Forelimb muscle (tissue), 1 donor: ENCODE data around the gene SENP5. TPM values are rescaled to one million over a fixed set of nuclear protein-coding genes. Genes with fewer than 3 reads are reported as not detected.
"Not testable (repeated sequence)": the region's sequence is repeated elsewhere in the genome, so short reads cannot be mapped to it uniquely, and the experiment has no call there.

ENCODE experiments used
- DNase-seq: peaks from one replicate; pipeline ENCODE4 v3.0.0-alpha.2; 2013; ENCODE audit warnings: low read depth
- polyA plus RNA-seq: library from polyadenylated mRNA; unstranded; fragments of 120-200 nt; gene quantifications from one replicate; pipeline ENCODE4 v1.2.1, GENCODE V29; 2013; ENCODE audit not compliant: insufficient read length

SENP5 gene, protein sequence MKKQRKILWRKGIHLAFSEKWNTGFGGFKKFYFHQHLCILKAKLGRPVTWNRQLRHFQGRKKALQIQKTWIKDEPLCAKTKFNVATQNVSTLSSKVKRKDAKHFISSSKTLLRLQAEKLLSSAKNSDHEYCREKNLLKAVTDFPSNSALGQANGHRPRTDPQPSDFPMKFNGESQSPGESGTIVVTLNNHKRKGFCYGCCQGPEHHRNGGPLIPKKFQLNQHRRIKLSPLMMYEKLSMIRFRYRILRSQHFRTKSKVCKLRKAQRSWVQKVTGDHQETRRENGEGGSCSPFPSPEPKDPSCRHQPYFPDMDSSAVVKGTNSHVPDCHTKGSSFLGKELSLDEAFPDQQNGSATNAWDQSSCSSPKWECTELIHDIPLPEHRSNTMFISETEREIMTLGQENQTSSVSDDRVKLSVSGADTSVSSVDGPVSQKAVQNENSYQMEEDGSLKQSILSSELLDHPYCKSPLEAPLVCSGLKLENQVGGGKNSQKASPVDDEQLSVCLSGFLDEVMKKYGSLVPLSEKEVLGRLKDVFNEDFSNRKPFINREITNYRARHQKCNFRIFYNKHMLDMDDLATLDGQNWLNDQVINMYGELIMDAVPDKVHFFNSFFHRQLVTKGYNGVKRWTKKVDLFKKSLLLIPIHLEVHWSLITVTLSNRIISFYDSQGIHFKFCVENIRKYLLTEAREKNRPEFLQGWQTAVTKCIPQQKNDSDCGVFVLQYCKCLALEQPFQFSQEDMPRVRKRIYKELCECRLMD
- polyA plus RNA-seq, result 20.9 TPM

DNA sequence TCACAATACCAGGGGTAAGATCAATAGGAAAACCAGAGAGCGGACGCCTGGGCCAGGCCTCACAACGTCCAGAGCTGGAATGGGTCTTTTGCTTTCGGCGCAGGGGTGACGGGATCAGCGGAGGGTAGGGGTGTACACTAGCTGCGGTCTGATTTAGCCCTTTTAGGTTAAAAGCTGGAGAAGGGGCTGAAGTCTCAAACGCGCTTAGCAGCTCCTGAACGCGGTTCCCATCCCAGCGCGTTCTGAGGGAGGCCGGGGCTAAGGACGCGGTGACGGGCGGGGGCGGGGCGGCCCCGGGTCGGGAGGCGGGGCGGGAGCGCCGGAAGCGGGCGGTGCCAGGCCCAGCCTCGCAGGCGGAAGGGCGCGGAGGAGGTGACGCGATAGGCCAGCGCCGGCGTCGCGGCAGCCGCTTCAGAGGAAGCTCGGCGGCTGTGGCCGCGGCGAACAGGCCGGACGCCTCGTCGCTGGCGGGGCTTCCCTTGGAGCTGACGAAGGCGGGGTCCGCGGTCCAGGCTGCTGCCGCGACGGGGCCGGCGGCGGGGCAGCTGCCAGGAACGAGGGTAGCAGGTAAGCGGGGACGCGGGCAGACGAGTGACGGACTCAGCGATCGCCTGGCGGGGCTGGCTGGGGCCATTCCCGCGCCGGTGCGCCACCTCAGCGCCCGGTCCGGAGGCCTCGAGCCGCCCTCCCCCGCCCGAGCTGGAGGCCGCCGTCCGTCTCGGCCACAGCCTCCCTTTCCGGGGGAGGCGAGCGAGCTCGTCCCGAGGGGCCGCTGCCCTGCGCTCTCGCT, at the start of gene SENP5:
Gene SENP5, plus strand, starts transcription at position 414 of the 790 bp plus-strand sequence. CDS start 17,262 bp downstream, outside the sequence.
- DNase-seq, result peak; percentile 75

DNA sequence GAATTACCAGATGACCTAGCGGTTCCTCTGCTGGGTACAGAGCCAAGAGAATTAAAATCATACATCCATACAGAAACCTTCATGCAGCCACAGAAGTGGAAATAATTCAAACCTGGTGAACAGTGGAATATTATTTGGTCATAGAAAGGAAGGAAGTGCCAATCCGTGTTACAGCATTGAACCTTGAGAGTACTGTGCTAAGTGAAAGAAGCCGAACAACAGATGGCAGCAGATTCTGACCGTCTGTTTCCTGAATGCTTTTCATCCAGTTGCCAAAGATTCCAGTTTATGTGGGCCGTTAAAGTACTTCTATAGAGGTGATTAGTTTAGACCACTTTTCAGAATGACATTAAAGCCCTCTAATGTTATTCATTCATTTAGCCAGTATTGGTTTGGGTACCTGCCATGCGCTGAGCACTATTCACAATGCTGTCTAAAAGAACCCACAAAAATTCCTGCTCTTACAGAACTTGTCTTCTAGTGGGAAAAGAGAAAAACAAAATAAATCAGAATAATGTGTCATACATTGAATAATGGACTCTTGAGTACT, 45.8 kb upstream of the SENP5 start:
- no peak for DNase-seq

DNA sequence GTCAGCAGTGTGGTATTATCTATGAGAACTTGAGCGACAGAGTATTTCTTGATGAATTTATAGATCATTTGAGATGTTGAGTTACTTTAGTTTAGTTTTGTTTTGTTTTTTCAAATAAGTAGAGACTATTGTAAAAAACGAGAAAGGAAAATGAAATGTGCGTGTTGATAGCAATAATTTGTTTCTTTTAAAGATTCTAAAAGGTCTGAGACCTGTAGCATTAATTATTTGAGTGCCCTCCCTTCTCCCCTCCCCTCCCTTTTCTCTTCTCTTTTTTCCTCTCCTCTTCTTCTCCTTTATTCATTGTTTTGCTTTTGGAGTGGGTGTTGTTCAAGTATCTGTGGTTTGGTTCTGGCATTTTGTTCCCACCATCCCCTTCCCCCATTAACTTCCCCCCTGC, 38.1 kb upstream of the SENP5 start:
- DNase-seq, result not testable (repeated sequence)

DNA sequence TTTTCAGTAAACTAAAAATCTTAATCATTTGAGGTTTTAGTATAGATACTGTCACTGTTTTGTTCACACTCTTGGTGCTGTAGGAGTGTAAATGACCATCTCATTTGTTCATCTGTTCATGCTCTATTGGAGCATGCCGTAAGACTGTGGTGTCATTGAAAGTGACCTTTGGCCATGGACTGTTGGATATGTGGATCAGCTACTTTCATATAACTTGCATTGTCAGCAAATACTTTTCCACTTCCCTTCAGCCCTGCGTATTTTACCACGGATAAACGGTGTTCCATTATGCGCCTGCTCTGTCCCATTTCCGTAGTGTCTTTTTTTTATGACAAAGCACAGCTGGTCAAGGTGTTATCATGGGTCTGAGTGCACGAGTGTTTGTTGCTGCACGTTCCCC, 32.6 kb upstream of the SENP5 start:
- no peak for DNase-seq

DNA sequence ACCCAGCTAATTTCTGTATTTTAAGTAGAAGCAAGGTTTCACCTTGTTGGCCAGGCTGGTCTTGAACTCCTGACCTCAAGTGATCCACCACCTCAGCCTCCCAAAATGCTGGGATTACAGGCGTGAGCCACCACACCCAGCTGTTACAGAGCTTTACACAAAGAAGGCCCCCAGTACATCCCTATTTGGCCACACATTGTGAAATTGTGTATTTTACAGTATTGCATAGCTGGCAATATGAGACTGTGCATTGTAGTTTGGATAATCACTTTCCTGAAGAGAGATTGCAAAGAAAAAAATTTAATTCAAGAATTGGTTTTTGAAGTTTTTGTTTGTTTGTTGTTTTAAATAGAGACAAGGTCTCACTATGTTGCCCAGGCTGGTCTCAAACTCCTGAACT, 31.1 kb upstream of the SENP5 start:
- not testable (repeated sequence) for DNase-seq

DNA sequence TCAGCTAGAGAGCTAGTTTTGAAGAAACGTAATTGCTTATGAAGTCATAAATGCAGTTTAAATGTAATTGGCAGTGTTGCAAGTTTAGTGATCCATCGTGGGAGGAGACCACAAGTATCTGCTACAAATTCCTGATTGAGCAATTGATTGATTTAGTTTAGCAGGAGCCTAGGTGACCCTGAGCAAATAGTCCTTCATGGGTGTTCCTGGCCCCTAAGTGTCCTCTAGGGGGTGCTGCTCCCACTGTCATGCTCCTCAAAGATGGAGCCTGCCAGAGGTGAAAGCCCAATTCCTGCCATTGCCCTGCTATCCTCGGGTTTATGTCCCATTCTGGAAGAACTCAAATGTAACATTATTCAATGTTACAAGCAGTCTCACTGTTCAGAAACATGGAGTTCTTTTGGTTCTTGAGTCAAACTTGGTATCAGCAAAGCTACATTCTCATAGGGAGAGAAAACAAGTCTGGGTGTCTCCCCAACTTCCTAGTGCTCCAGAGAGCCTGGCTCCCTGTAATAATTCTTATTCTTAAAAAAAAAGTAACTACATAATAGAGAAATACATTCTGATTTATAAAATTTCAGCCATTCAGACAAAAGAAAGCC, 29.8 kb upstream of the SENP5 start:
- no peak for DNase-seq

DNA sequence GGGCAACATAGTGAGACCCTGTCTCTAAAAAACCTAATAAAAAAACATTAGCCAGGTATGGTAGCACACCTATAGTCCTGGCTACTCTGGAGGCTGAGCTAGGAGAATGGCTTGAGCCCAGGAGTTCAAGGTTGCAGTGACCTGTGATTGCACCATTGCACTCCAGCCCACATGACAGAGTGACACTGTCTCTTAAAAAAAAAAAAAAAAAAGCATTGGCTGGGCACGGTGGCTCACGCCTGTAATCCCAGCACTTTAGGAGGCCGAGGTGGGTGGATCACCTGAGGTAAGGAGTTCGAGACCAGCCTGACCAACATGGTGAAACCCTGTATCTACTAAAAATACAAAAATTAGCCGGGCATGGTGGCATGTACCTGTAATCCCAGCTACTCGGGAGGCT, 28.4 kb upstream of the SENP5 start:
- not testable (repeated sequence) for DNase-seq

DNA sequence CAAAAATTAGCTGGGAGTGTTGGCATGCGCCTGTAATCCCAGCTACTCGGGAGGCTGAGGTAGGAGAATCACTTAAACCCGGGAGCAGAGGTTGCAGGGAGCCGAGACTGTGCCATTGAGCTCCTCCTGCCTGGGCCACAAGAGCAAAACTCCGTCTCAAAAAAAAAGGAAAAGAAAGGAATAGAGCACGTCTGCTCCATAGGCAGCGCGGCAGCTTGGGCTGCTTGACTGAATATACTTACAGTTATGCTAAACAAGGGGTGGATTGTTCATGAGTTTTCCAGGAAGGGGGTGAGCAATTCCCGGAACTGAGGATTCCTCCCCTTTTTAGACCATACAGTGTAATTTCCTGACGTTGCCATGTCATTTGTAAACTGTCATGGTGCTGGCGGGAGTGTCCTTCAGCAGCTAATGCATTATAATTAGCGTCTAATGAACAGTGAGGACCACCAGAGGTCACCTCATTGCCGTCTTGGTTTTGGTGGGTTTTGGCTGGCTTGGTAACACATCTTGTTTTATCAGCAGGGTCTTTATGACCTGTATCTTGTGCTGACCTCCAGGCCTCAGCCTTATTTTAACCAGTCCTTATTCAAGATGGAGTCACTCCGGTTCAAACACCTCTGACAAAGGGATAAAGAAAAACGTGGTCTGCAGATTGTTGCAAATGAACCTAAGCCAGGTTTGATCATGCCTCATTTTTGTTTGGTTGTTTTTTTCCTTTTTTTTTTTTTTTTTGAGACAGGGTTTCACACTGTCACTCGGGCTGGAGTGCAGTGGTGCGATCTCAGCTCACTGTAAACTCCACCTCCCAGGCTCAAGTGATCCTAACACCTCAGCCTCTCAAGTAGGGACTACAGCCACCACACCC, 24.9 kb upstream of the SENP5 start:
- DNase-seq, result no peak

DNA sequence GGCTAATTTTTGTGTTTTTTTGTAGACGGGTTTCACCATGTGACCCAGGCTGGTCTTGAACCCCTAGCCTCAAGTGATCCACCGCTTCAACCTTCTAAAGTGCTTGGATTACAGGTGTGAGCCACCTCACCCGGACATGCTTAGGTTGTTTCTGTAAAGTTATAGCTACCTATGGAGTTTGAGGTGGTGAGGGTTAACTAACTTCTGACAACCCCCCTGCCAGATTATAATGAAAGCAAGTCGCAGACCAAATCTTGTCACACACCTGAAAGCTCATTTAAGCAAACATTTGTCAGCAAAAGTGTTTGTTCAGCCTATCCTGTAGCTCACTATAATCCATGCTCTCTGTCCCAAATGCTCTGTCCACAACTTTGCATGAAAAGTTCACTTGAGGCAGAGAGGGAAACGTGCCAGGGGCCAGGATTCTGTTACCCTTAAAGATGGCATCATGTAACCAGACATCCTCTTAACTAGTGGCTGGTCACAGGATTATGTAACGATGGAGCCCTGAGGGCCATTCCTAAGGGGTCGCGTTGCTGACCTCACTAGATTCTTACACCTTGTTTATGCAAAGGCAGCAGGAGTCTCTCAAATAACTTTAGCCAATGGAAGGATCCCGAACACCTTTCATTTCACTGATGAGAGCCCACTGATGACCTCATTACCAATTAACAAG, 24.1 kb upstream of the SENP5 start:
- DNase-seq, result no peak

DNA sequence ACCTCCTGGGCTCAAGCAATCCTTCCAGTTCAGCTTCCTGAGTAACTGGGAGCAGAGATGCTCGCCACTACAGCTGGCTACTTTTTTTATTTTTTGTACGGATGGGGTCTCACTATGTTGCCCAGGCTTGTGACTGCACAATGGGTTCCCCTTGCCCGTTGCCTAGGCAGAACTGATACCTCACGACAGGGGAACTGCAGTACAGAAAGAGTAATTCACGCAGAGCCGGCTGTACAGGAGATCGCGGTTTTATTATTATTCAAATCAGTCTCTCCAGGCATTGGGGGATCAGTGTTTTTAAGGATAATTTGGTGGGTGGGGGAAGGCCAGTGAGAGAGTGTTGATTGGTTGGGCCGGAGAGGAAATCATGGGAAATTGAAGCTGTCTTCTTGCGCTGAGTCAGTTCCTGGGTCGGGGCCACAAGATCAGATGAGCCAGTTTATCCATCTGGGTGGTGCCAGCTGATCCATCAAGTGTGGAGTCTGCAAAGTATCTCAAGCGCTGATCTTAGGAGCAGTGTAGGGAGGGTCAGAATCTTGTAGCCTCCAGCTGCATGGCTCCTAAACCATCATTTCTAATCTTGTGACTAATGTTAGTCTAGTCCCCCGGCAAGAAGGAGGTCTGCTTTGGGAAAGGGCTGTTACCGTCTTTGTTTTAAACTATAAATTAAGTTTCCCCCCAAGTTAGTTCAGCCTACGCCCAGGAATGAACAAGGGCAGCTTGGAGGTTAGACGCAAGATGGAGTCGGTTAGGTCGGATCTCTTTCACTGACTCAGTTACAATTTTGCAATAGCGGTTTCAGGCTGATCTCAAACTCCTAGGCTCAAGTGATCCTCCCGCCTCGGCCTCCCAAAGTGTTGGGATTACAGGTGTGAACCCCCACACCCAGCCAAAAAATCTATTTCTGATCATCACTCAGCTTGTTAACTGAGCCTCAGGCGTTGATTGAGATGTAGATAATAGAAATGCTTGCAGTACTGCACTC, 23.2 kb upstream of the SENP5 start:
- not testable (repeated sequence) for DNase-seq

DNA sequence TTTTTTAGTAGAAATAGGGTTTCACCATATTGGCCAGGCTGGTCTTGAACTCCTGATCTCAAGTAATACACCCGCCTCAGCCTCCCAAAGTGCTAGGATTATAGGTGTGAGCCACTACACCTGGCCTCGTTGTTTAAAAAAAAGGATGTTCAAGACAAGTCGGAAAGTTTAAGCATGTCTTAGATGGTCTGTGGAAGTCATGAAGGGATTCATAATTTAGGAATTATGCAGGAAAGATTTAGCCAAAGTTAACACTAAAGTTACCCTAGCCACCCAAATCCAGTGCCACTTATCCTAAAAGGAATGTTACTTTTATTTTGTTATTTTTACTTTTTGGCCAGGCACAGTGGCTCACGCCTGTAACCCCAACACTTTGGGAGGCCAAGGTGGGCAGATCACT, 19.3 kb upstream of the SENP5 start:
- DNase-seq, result not testable (repeated sequence)

DNA sequence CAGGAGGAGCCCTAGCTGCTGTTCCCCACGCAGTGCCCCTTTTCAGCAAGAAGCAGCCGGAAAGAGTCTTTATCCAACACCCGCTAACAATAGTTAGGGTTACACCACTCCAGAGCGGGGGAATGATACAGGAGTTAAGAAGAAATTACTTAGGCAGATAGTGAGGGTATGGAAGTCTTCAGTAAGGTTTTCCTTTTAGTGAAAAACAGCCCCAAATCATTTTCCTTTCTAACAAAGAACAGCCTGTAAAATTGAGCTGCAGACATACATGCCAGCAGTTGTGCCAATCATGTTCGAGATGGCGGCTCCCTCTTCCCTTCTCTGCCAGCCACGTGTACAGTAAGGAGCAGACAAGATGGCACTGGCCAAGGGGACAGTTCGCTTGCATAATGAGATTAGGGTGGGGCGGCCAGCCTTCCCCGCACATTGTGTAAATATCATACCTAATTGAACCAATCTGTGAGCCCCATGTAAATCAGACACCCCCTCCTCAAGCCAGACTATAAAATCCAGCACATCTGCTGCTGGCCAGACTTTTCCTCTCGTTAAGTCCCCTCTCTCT, 18.5 kb upstream of the SENP5 start:
- no peak for DNase-seq

DNA sequence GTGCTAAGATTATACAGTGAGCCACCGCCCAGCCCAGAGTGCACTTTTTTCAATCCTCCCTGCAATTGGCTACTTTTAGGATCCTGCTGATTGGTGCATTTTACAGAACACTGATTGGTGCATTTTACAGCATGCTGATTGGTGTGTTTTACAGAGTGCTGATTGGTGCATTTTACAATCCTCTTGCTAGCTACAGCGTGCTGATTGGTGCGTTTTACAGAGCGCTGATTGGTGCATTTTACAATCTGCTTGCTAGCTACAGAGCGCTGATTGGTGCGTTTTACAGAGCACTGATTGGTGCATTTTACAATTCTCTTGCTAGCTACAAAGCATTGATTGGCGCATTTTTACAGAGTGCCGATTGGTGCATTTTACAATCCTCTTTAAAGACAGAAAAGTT, 4.7 kb upstream of the SENP5 start:
- not testable (repeated sequence) for DNase-seq

DNA sequence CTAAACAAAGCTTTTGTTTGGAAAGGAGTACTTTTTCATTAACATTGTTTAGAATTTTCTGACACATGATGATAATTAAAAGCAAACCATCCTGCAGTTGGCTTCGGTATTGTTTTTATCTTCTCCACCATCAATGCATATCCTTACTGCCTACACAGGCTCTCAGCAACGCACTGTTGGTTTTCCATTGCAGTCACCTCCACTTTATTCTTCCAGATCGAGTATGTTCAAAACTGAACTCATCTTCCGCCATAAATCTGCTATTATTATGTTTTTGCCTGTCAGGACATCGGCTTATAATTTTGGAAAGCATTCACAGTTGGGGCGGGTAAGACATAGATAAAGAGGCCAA, 589 bp upstream of the SENP5 start:
- no peak for DNase-seq

DNA sequence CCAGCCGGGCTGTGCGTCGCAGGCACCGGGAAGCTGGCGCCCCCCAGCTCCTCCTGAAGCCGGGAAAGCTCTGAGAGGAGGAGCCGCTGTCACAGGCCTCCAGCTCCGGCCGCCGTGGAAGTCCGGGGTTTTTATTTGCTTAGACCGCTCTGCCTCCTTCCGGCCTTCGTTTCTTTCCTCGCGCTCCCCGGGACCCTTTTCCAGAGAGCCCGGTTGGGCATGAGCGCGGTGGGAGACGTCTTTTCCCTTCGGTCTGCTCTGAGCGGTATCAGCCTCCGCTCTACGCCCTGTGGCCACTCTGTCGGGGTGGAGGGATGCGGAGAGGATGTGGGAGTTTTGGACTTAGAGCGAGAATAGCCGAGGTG, 559 bp downstream of the SENP5 start:
- DNase-seq, result no peak

DNA sequence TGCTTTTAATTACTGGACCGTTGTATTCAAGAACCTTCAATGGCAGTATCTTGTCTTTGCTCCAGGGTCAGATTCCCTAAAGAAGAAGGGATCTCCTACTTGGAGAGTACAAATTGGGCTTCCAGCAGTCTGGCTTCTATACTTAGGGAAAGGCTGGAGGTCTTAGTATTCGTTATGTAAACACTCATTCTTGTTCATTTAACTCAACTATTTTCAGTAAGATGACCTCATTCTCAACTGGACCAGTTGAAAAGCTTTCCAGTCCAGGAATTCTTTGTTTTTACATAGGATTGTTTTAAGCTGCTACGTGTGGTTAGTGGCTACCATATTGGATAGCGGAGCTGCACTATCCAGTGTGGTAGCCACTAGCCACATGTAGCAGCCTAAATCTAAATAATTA, 4.6 kb downstream of the SENP5 start:
- DNase-seq, result no peak

DNA sequence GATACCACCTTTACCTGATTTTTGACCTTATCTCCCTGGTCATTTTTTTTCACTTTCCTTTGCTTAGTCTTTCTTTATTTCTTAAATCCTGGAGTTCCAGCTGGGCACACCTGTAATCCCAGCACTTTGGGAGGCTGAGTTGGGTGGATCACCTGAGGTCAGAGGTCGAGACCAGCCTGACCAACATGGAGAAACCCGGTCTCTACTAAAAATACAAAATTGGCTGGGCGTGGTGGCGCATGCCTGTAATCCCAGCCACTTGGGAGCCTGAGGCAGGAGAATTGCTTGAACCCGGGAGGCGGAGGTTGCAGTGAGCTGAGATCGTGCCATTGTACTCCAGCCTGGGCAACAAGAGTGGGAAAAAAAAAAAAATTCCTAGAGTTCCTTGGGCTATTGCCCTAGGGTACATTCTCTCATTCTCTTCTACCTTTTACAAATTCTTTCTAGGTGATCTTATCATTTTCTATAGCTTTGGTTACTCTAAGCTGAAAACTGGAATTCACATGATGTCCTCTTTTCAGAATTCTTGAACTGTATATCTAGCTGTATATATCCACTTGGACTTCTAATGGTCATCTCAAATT, 6.9 kb downstream of the SENP5 start:
- not testable (repeated sequence) for DNase-seq

DNA sequence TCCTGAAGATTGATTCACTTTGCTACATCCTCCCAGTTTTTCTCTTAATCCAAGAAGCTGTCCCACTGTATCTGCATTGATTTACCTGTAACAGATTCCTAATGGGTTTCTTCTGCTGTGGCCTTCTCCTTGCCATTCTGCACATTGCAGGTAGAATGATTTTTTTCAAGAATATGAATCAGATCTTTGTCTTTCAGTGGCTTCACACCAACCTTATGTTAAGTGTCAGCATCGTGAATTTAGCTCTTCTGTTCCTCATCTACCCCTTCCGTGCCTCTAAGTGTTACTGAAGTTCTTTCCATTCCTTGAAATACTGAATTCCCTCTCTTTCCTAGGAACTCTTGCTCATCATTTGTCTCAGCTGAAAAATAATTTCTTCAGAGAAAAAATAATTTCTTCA, 7.5 kb downstream of the SENP5 start:
- DNase-seq, result no peak
